ENCODE data around the gene IL1RAPL1.
"Not testable (repeated sequence)": the region's sequence is repeated elsewhere in the genome, so short reads cannot be mapped to it uniquely, and the experiment has no call there.

IL1RAPL1 gene

DNA sequence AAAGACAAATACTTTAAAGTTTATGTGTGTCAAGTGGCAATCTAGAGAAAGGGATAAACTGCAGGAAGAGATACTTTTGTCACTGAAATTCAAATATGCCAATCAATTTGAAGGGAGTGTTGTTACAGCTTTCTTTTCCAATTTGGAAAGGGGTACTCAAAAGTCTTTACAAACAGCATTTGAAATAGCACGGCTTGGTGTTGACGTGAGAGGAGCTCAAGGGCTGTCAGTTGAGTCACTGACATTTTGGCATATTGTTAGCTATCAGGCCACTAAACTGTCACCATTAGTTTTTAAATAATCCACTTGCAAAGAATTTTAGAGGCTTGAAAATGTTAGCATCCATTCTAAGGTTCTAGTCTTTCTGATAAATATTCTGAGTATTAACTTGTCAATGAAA lies 698.4 kb downstream of the IL1RAPL1 start:
- DNase-seq, result no peak

DNA sequence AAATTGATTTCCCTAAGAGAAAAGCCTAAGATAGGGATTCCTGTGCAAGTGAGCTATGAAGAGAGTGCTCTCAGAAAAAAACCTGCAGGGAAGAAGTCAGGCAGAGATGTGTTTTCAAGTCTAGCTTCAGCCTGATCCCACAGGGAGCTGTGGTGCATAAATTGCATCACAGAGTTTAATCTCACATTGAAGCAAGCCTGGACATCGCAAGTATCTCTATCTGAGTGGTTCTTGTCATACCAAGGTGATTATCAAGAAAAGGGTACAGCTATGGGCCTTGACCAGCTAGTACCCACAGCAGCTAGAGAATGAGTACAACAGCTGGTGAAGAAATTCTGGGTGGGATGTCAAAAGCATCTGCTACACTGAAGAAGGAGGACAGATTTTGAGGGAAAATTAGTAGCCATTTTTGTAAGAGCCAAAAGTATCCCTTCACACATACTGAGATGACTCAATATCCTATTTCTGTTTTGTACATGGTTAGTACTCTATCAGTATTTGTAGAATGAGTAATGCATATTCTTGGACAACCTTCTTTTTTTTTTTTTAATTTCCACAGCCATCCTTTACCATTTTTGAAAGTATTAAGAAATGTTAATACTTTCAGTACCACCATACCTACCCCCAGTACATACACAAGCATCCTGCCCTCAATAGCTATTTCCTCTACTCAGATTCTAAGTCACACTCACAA lies 708.9 kb downstream of the IL1RAPL1 start:
- no peak for DNase-seq

DNA sequence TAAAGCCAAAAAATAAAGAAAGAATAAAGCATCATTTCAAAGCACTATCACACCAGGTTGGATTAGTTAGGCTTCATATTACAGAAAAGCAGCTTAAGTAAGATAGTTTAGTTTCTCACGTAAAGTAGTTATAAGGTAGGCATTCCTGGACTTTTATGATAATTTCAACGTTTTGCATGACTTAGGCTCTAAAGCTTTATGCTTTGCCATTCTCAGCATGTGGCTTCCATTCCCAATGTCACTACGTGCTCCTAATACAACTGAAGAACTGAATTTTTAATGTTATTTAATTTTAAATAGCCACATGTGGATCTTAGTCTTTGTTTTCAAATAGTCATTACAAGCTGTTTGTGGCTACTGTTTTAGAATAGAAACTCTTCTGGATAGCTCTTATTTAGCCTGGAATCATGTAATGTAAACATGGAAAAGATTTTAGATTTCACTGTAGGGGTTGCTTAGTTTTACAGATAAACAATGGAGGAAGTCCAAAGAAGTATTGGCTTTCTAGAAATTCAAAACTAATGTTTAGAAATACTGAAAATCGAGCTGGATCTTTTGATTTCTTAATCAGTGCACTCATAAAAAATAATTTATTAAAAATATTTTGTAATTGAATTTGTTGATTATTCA lies 710.0 kb downstream of the IL1RAPL1 start:
- DNase-seq, result no peak

DNA sequence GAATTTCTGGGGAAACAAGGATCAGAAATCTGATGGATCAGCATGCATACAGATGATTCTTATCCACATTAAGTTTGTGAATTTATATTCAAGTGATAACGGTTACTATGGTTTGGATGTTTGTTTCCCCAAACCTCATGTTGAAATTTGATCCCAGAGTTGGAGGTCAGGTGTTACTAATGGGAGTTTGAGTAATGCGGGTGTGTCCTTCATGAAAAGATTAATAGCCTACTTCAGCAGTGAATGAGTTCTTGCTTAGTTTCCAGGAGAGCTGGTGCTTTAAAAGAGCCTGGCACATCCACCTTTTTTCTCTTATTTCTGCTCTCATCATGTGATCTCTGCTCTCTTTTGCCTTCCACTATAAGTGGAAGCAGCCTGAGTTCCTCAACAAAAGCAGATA lies 712.4 kb downstream of the IL1RAPL1 start:
- DNase-seq, result no peak

DNA sequence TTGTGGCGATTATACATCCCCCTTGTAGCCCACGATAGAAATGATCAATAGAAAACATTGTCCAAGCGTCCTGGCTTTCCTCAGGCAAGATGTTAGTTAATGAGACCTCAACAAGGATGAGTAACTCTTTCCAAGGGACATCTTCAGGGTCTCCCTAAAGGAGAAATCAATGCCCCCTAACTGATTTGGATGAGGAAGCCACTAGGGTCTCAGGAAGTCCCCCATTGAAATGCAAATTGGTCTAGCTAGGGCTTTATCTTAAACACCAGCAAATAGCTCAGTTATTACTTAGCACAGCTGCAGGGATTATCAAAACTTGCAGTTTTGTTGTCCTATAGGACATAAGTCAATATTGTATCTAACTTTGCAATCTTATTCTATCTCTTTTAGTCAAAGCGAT lies 721.5 kb downstream of the IL1RAPL1 start:
- DNase-seq, result no peak

DNA sequence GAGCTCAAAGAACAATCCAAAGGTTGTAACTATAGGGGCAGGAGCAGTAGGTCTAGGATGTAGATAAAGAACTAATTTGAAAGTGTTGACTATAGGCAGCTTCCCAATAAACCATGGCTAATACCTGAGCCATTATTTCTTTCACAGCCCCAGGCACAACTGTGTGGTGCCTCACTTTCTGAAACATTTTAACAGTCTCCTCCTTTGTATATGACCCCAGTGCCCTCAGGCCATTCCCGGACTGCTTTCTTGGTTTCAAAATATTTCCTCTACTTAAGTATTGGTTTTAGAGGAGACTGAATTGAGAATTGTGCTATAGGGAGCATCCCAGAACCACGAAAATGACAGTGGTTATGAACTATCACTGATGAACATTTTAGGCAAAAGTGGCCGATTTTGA lies 728.7 kb downstream of the IL1RAPL1 start:
- no peak for DNase-seq

DNA sequence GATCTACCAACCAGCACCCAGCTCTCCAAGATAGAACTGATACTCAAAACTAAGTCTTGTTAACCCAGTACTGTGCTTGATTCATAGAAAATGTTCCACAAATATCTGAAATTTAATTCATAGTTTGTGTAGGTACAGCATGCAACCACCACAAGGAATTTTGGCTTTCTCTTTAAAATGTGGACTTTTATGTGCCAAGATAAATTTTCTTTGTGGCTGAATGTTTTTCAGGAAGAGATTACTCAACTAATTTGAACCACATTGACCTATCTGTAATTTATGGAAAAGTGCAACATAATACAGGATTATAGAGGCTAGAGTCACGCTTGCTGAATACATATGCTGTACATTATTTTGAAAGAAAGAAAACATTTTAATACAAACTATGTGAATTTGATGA lies 730.8 kb downstream of the IL1RAPL1 start:
- no peak for DNase-seq

DNA sequence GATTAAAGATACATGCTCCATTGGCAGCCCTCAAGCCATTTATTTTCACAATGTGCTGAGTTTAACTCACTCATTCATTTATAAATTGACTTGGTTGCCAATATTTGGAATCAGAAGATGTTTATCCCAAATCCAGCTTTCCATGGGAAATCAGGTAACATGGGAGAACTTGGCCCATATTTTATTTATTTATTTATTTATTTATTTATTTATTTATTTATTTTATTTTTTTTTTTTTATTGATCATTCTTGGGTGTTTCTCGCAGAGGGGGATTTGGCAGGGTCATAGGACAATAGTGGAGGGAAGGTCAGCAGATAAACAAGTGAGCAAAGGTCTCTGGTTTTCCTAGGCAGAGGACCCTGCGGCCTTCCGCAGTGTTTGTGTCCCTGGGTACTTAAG lies 745.2 kb downstream of the IL1RAPL1 start:
- not testable (repeated sequence) for DNase-seq

DNA sequence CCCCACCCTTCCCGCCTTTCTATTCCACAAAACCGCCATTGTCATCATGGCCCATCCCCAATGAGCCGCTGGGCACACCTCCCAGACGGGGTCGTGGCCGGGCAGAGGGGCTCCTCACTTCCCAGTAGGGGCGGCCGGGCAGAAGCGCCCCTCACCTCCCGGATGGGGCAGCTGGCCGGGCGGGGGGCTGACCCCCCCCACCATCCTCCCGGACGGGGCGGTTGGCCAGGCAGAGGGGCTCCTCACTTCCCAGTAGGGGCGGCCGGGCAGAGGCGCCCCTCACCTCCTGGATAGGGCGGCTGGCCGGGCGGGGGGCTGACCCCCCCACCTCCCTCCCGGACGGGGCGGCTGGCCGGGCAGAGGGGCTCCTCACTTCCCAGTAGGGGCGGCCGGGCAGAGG lies 745.8 kb downstream of the IL1RAPL1 start:
- DNase-seq, result not testable (repeated sequence)

DNA sequence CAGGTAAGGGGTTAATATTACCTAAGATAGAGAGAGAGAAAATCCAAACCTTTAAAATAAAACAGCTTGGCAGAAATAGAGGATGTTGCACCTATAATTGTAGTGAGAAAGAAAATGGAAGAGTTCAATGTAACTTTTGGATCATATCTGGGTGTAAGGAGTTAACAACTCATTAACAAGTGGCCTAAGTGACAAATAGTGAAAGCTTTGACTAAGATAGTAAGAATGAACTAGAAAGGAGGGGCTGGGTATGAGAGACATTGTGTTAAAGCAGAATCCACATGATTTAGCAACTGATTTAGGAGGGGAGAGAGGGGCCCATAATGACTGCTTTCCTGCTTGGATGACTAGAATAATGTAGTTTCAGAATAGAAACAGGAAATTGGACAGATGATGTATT lies 761.0 kb downstream of the IL1RAPL1 start:
- no peak for DNase-seq

DNA sequence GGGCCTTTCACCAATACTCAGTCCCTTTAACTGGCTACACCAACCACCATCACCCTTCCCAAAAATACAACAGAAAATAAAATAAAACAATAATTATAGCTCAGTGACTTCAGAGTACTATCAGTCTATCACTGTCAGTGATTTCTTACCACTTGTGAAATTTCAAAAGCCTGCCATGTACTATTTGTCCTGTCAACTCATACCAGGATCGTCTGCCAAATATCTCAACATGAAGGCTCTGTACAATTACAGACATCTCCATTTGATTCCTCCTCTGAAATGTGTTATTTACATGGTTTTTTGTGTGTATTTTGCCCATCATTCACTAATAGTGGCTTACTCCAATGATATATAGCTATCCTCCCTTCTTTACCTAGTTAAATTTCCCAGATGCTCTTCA lies 772.0 kb downstream of the IL1RAPL1 start:
- no peak for DNase-seq

DNA sequence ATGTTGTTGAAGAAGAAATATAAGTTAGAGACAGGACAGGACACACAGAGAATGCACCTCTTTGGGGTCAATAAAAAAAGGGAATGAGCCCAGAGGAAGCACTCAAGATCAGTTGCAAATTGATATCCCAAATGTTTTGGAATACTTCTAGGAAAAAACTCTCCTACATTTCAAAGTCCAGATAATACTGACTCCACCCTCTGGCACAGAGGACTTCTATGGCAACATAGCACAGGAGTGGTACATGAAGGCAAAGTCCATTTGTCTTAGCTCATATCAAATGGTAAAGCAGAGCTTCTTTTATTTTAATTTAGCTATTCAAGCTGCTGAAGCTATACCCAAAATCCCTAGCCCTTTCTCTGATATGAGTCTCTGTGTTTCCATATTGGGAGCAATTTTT lies 787.5 kb downstream of the IL1RAPL1 start:
- not testable (repeated sequence) for DNase-seq

DNA sequence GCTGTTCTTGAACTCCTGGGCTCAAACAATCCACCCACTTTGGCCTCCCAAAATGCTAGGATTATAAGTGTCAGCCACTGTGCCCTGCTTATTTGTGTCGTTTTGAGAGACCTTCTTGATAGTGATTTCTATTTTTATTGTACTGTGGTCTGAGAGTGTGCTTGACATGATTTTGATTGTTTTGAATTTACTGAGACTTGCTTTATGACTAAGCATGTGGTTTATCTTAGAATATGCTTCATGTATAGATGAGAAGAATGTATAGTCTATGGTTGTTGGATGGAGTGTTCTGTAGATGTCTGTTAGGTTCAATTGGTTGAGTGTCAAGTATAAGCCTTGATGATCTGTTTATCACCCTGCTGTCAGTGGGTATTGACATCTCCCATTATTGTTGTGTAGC lies 789.3 kb downstream of the IL1RAPL1 start:
- DNase-seq, result no peak

DNA sequence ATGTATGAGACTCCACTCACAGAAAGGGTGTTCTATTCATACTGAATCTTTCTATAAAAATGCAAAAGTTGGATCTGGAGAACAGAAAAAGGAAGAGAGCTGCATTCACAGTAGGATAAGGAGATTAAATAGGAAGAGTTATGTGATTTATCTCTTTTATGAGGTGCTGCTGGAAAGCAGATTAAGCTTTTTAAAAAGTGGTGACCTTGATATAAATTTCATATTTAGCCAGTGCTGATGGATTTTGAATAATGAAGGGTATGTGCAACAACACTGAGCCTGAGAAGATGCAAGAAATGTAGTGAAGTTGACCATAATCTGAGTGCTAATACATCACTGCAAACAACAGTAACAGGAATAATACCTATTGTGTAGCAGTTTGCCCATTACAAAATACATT lies 795.6 kb downstream of the IL1RAPL1 start:
- DNase-seq, result no peak

DNA sequence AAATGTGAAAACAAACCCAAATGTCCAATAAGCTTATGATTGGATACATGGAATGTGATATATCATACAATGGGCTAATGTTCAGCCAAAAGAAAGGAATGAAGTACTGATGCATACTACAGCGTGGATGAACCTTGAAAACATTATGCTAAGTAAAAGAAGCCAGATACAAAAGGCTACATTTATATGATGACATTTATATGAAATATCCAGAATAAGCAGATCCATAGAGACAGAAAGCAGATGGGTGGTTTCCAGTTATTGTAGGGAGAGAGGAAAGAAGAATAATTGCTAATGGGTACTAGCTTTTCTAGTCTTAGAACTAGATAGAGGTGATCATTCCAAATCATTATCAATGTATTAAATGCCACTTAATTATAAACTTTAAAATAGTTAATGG lies 801.3 kb downstream of the IL1RAPL1 start:
- DNase-seq, result no peak

DNA sequence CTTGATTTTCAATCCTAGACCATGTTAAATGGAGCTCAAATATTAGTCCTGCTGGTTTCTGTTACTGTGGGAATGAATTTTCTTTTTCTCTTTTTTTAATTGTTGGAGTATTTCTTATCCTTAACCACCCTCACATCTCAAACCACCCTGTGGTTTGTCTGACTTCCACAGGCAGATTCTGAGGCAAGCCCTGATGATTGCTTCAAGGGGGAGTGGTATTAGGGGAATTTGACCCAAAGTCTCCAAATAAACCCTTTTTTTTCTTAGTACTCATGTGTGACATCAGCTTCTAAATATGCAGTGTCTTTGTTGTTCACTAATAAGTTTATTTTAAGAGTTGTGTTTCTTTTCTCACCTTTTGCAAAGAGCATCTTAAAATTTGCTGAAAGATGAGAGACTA lies 810.3 kb downstream of the IL1RAPL1 start:
- DNase-seq, result no peak

DNA sequence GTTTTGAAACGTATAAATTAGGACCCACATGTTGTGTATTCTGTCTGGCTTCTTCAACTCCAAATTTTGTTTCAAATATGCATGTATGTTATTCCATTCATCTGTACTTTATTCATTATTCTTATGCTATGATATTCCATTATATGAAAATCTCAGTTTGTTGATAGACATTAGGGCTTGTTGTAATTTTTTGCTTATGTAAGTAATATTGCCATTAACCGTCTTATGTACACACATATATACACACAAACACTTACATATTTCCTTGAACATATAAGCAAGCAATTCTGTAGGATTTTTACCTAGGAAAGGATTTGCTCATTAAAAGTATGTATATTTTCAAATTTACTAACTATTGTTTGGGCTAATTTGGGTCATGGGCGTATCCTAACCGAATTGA lies 820.1 kb downstream of the IL1RAPL1 start:
- no peak for DNase-seq

DNA sequence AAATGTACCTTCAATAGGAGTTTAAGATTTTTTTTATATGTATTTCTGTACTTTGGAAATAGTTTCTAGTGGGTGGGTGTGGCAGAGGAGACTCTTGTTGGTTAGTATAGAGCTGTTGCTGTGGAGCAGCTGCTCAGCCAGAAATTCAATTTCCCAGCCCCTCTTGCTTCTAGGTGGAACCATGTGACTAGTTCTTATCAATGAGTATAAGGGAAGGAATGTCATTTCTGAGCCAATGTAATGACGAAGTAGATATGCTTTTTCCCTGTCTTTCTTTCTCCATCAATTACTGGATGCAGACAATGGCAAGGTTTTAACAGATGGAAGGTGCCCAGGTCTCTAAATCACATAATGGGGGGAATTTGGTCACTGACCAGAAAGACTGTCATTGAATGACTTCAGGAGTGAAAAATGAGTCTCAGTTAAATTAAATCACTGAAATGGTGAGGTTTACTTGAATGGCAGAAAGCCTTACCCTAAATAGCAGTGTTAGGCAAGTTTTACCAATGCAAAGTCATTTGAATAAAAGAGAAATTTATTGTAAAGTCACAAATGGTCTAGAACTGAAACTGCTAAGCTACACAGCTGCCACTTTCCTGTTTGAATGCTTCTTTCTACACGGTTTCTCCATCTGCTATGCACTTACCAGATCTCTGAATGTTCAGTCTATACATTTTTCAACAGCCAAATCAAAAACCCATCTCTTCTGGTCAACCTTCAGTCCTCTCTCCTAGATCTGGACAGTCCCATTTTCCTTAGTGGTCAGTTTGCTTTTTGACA lies 832.7 kb downstream of the IL1RAPL1 start:
- no peak for DNase-seq

DNA sequence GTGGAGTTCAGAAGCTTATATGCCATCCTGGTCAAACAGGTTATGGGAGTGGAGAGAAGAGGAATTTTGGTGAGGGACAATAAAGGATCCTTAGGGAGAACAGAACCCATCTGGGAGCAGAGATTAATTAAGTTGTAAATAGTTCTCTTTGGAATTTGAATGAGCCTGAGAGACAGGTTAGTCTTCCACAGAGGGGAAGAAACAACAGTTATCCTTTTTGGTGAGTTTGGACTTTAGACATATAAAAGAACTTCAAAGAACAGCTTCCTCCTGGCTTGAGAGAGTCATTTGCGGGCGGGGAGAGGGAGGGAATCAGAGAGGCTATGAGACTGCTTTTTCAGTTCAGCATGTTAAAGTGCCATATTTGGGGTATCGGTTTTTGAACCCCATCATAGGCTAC lies 834.8 kb downstream of the IL1RAPL1 start:
- DNase-seq, result no peak

DNA sequence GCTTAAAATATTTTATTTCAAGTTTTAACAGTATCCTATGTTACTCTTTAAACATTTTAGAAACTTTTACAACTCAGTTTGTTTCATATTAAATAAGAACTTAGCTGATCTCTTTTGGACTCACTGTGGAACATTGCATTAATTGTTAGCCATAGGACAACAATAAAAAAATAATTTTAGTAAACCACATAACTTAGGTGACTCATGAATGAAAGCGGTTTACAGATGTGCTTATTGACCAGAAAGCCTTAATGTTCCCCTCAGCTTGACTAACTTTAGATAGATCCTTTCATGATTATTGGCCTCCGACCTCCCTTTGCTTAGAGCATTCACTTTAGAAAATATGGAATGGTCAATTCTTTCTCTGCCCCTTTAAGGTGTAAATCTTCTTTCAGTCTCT lies 844.6 kb downstream of the IL1RAPL1 start:
- no peak for DNase-seq

DNA sequence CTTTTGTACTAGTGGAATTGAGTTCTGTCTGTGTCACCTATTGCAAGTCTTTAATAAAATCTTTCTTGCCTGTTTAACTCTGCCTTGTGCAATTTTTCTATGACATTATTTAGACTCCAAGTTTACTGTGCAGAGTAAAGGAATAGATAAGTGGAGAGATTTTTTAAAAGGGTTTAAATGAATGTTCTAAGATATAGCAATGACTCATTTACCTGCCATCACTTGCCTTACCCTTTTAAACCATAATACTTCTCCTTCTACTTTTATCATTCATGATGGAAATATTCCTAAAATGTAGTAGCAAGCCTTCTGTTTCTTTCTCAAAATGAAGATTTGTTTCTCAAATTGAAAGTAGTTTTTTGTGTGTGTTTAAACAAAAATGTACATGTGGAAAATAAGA lies 845.3 kb downstream of the IL1RAPL1 start:
- DNase-seq, result no peak

DNA sequence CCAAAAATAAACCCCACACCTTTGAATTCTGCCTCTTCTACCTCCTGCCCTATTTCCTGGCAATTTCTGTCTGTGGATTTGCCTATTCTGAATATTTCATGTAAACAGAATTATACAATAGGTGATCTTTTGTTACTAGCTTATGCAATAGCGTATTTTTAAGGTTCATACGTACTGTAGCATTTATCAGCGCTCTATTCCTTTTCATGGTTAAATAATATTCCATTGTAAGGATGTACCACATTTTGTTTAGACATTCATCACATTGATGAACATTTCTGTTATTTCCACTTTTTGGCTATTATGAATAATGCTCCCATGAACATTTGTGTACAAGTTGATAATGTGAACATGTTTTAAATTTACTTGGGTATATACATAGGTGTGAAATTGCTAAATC lies 847.7 kb downstream of the IL1RAPL1 start:
- DNase-seq, result no peak

DNA sequence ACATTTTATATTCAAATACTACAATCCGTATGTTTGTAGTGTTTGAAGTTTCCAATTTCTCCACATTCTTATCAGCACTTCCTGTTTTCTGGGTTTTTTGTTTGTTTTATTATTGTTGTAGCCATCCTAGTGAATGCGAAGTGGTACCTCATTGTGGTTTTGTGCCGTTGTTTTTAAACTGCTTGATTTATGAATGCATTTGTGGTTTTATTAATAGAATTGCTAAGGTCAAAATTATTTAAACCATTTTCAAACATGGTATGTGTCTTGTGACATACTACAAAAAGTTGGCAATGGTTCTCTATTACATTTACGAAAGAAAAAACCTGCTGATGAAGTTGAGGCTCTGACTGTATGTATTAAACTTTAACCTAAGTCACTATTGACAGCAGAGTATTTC lies 848.1 kb downstream of the IL1RAPL1 start:
- DNase-seq, result no peak

DNA sequence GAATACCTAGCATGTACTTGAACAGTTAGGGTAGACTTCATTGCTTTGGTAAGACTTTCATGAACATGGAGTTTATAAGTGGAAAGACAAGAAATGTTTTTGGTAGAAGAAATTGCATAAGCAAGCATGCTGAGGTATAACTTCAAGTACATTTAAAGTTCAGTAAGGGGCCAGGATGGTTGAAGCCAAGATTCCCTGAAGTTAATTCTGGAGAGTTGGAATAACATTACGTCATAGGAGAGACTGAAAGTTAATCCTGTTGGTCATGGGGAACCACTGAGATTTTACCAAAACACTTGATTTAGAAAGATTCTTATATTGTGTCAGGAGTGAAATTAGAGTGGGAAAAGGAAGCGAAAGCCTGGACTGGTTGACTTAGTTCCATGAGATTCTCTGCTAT lies 860.6 kb downstream of the IL1RAPL1 start:
- no peak for DNase-seq

Data from femur (tissue), 1 donor.